Activated CD8-positive, alpha-beta memory T cell treated with anti-CD3 and anti-CD28 coated beads, Interleukin-2, amount 10 ng/mL, durations not matched to agents 7 days and 5 days (primary cell): ENCODE data around the gene SMARCC2. TPM values are rescaled to one million over a fixed set of nuclear protein-coding genes. Genes with fewer than 3 reads are reported as not detected.
"Not testable (repeated sequence)": the region's sequence is repeated elsewhere in the genome, so short reads cannot be mapped to it uniquely, and the experiment has no call there.

Experiments used
- ATAC-seq: fragments of 150-1000 bp; cut with Tn5 transposase; one replicate; pipeline ENCODE4 v1.10.0; 2021; ENCODE audit warnings: moderate library complexity
- CTCF ChIA-PET: fragments of 350-600 bp; sonication (Branson Sonifier 250); formaldehyde crosslinking; loops from one replicate; lab custom pipeline; 2021; ENCODE audit warnings: antibody characterized with exemption; lab: Charles Lee
- DNase-seq: peaks from one replicate; pipeline ENCODE4 v3.0.0-alpha.2; 2020
- H3K27ac Mint-ChIP-seq: one replicate; pipeline ENCODE4 v1.8.0; 2021; ENCODE audit warnings: mild to moderate bottlenecking, mixed read lengths
- H3K27me3 Mint-ChIP-seq: one replicate; pipeline ENCODE4 v1.8.0; 2021; ENCODE audit warnings: mixed read lengths
- H3K36me3 Mint-ChIP-seq: one replicate; pipeline ENCODE4 v1.8.0; 2021; ENCODE audit warnings: mild to moderate bottlenecking, mixed read lengths
- H3K4me1 Mint-ChIP-seq: one replicate; pipeline ENCODE4 v1.8.0; 2021; ENCODE audit warnings: mixed read lengths
- H3K4me3 Mint-ChIP-seq: one replicate; pipeline ENCODE4 v1.8.0; 2021; ENCODE audit warnings: mild to moderate bottlenecking, moderate library complexity, mixed read lengths
- H3K9me3 Mint-ChIP-seq: one replicate; pipeline ENCODE4 v1.8.0; 2022; ENCODE audit warnings: low read depth, mixed read lengths
- total RNA-seq, 2 experiments: library from RNA; stranded (reverse); gene quantifications; one replicate each; pipeline ENCODE4 v1.2.3, GENCODE V29; 2021

SMARCC2 gene
- total RNA-seq, 2 experiments from 2014 or later, result 147 to 150 TPM

DNA sequence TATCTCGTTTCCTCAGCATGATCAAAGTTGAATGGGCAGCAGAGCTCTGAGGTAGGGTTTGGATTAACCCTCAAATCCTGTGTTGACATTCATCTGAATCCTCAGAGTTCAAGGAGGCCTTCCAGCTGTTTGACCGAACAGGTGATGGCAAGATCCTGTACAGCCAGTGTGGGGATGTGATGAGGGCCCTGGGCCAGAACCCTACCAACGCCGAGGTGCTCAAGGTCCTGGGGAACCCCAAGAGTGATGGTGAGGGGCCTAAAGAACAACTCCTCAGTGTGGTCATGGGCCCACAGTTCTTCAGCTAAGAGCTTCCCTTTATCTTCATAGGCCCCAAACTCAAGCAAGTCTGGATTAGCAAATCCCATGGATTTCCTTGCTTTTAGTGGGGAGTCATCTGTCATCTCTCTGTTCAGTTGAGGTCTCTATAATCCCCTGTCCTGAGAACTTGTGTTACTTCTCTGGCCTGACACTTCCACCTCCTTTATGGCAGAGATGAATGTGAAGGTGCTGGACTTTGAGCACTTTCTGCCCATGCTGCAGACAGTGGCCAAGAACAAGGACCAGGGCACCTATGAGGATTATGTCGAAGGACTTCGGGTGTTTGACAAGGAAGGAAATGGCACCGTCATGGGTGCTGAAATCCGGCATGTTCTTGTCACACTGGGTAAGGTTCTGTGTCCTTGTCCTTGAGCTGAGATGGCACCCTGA, 29.6 kb downstream of the SMARCC2 start:
- H3K4me1 Mint-ChIP-seq, result peaks cover 43% of the 10 kb centered on the region
- ATAC-seq (no peak), DNase-seq (no peak)
- CTCF ChIA-PET, result interaction anchor here (0.8 to 7.5 kb wide), 8 partner anchors 10 to 421 kb away, joined by 3 to 61 read pairs (median 8); partner anchors contain the start of genes ESYT1, RPL41, SMARCC2 and ZC3H10
- H3K36me3 Mint-ChIP-seq, result peaks cover 62% of the 10 kb centered on the region
- no peaks in the 10 kb centered on the region for H3K9me3 Mint-ChIP-seq
- no peaks in the 10 kb centered on the region for H3K27me3 Mint-ChIP-seq
- peak overlapping the region; percentile 96 for H3K27ac Mint-ChIP-seq
- H3K4me3 Mint-ChIP-seq, result peak overlapping the region; percentile 94

- ATAC-seq (peak; percentile 8), DNase-seq (peak; percentile 59)
- CTCF ChIA-PET, result interaction anchor here (0.8 to 7.5 kb wide), 8 partner anchors 11 to 420 kb away, joined by 3 to 61 read pairs (median 8); partner anchors contain the start of genes ESYT1, RPL41, SMARCC2 and ZC3H10
- Mint-ChIP-seq H3K4me1 (peaks cover 46% of the 10 kb centered on the region), H3K36me3 (peaks cover 59% of the 10 kb centered on the region), H3K4me3 (peak overlapping the region; percentile 94), H3K27me3 (no peaks in the 10 kb centered on the region), H3K27ac (peak overlapping the region; percentile 96), H3K9me3 (no peaks in the 10 kb centered on the region)
These were observed 30.3 kb downstream of the SMARCC2 start for GRCh38 chr12:56158926-56159461.

- DNase-seq, result peak; percentile 98
- CTCF ChIA-PET, result interaction anchor here (0.7 to 7.5 kb wide), 7 partner anchors 24 to 420 kb away, joined by 3 to 61 read pairs (median 10); partner anchors contain the start of genes ESYT1, RPL41, SMARCC2 and ZC3H10
- Mint-ChIP-seq H3K27me3 (no peaks in the 10 kb centered on the region), H3K9me3 (no peaks in the 10 kb centered on the region), H3K27ac (peak within 1 kb of the TSS; percentile 96), H3K36me3 (peaks cover 52% of the 10 kb centered on the region), H3K4me3 (peak within 1 kb of the TSS; percentile 94), H3K4me1 (peaks cover 51% of the 10 kb centered on the region)
- ATAC-seq, result peak; percentile 85
These were observed 31.0 kb downstream of the SMARCC2 start, which contains the start of gene MYL6 for GRCh38 chr12:56158029-56158925. MYL6 (plus strand) TSS chr12:56158359; CDS start chr12:56158402, 43 bp downstream.

- CTCF ChIA-PET, result interaction anchor here (1.4 to 7.5 kb wide), 6 partner anchors 29 to 419 kb away, joined by 6 to 61 read pairs (median 18); partner anchors contain the start of genes ESYT1, RPL41, SMARCC2 and ZC3H10
- H3K36me3 Mint-ChIP-seq, result peaks cover 48% of the 10 kb centered on the region
- H3K4me1 Mint-ChIP-seq, result peaks cover 55% of the 10 kb centered on the region
- no peaks in the 10 kb centered on the region for H3K27me3 Mint-ChIP-seq
- DNase-seq (peak; percentile 78), ATAC-seq (peak; percentile 40)
- peak overlapping the region; percentile 94 for H3K4me3 Mint-ChIP-seq
- no peaks in the 10 kb centered on the region for H3K9me3 Mint-ChIP-seq
- peak overlapping the region; percentile 96 for H3K27ac Mint-ChIP-seq
These were observed 31.9 kb downstream of the SMARCC2 start for GRCh38 chr12:56157201-56158028.

GRCh38 chr12:56156464-56157200, 32.7 kb downstream of the SMARCC2 start:
- peak overlapping the region; percentile 94 for H3K4me3 Mint-ChIP-seq
- H3K4me1 Mint-ChIP-seq, result peaks cover 52% of the 10 kb centered on the region
- peaks cover 41% of the 10 kb centered on the region for H3K36me3 Mint-ChIP-seq
- CTCF ChIA-PET, result interaction anchor here (0.7 to 3.3 kb wide), 4 partner anchors 27 to 38 kb away, joined by 3 to 15 read pairs (median 6); partner anchors contain the start of genes ESYT1, SMARCC2 and ZC3H10
- H3K9me3 Mint-ChIP-seq, H3K27me3 Mint-ChIP-seq, ATAC-seq, DNase-seq: not testable (repeated sequence)
- peak overlapping the region; percentile 96 for H3K27ac Mint-ChIP-seq

- Mint-ChIP-seq H3K36me3 (peaks cover 30% of the 10 kb centered on the region), H3K27ac (peak overlapping the region; percentile 14), H3K4me3 (no peak overlapping the region), H3K9me3 (no peaks in the 10 kb centered on the region), H3K4me1 (peaks cover 52% of the 10 kb centered on the region), H3K27me3 (no peaks in the 10 kb centered on the region)
- no peak for DNase-seq
- CTCF ChIA-PET, result interaction anchor here (0.8 to 3.3 kb wide), 7 partner anchors 8 to 37 kb away, joined by 3 to 19 read pairs (median 5); partner anchors contain the start of genes ESYT1, SMARCC2 and ZC3H10
- no peak for ATAC-seq
These were observed 33.9 kb downstream of the SMARCC2 start for GRCh38 chr12:56155256-56155845.

DNA sequence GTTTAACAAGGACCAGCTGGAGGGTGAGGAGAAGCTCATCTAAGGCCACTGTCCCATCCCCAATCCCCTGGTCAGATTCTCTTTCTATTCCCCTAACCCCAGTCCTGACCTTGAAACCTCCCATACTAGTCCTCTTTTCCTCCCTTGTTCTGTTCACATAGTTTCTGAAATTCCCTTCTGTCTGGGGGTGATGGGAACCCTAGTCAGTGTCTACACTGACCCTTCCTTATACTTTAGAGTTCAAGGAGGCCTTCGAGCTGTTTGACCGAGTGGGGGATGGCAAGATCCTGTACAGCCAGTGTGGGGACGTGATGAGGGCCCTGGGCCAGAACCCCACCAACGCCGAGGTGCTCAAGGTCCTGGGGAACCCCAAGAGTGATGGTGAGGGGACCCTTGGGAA, 34.5 kb downstream of the SMARCC2 start:
- Mint-ChIP-seq H3K4me1 (peaks cover 50% of the 10 kb centered on the region), H3K9me3 (no peaks in the 10 kb centered on the region), H3K4me3 (no peak overlapping the region), H3K36me3 (peaks cover 25% of the 10 kb centered on the region), H3K27ac (peak overlapping the region; percentile 9), H3K27me3 (no peaks in the 10 kb centered on the region)
- DNase-seq (no peak), ATAC-seq (no peak)
- CTCF ChIA-PET, result interaction anchor here (0.8 to 3.3 kb wide), 7 partner anchors 8 to 36 kb away, joined by 3 to 19 read pairs (median 5); partner anchors contain the start of genes ESYT1, SMARCC2 and ZC3H10

- CTCF ChIA-PET, result interaction anchor here (0.8 to 3.3 kb wide), 6 partner anchors 9 to 35 kb away, joined by 3 to 19 read pairs (median 4); partner anchors contain the start of genes ESYT1 and SMARCC2
- H3K36me3 Mint-ChIP-seq, result peaks cover 20% of the 10 kb centered on the region
- ATAC-seq (no peak), DNase-seq (no peak)
- H3K4me3 Mint-ChIP-seq, result no peak overlapping the region
- no peaks in the 10 kb centered on the region for H3K9me3 Mint-ChIP-seq
- peak overlapping the region; percentile 45 for H3K27ac Mint-ChIP-seq
- H3K27me3 Mint-ChIP-seq, result no peaks in the 10 kb centered on the region
- peaks cover 47% of the 10 kb centered on the region for H3K4me1 Mint-ChIP-seq
These were observed 35.0 kb downstream of the SMARCC2 start for GRCh38 chr12:56154246-56154771.

DNA sequence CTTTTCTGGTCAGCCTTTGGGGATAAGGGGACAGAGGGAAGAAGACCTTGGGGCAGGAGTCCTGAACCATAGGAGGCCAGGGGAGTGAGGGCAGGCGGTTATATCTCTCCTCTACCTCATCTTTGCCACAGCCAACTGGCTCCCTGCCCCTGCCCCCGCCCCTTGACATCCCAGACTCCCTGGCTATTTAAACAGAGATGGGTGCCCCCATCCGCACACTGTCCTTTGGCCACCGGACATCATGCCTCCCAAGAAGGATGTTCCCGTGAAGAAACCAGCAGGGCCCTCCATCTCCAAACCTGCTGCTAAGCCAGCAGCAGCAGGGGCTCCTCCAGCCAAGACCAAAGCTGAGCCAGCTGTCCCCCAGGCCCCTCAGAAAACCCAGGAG, 35.6 kb downstream of the SMARCC2 start:
- Mint-ChIP-seq H3K4me3 (peak overlapping the region; percentile 83), H3K9me3 (no peaks in the 10 kb centered on the region), H3K36me3 (peaks cover 13% of the 10 kb centered on the region), H3K4me1 (peaks cover 46% of the 10 kb centered on the region), H3K27me3 (no peaks in the 10 kb centered on the region), H3K27ac (peak overlapping the region; percentile 100)
- CTCF ChIA-PET, result interaction anchor here (2.7 kb wide), 1 partner anchor 35 kb away, joined by 19 read pairs; the partner anchor contains the start of gene SMARCC2
- ATAC-seq (no peak), DNase-seq (no peak)

- H3K9me3 Mint-ChIP-seq, result no peaks in the 10 kb centered on the region
- peaks cover 46% of the 10 kb centered on the region for H3K4me1 Mint-ChIP-seq
- H3K36me3 Mint-ChIP-seq, result peaks cover 9% of the 10 kb centered on the region
- ATAC-seq (no peak), DNase-seq (no peak)
- CTCF ChIA-PET, result interaction anchor here (2.7 kb wide), 1 partner anchor 36 kb away, joined by 19 read pairs; the partner anchor contains the start of gene SMARCC2
- H3K27ac Mint-ChIP-seq, result peak overlapping the region; percentile 100
- no peaks in the 10 kb centered on the region for H3K27me3 Mint-ChIP-seq
- peak overlapping the region; percentile 83 for H3K4me3 Mint-ChIP-seq
These were observed 36.3 kb downstream of the SMARCC2 start for GRCh38 chr12:56152756-56153677.
